ENCODE data around the gene LRMDA. TPM values are rescaled to one million over a fixed set of nuclear protein-coding genes. Genes with fewer than 3 reads are reported as not detected.

LRMDA gene
- total and polyA plus RNA-seq, 2 of the 13 experiments (the other 11 are each of a cell fraction or from before 2014, with no cell fraction given) = 13.4 to 22.0 TPM

DNA sequence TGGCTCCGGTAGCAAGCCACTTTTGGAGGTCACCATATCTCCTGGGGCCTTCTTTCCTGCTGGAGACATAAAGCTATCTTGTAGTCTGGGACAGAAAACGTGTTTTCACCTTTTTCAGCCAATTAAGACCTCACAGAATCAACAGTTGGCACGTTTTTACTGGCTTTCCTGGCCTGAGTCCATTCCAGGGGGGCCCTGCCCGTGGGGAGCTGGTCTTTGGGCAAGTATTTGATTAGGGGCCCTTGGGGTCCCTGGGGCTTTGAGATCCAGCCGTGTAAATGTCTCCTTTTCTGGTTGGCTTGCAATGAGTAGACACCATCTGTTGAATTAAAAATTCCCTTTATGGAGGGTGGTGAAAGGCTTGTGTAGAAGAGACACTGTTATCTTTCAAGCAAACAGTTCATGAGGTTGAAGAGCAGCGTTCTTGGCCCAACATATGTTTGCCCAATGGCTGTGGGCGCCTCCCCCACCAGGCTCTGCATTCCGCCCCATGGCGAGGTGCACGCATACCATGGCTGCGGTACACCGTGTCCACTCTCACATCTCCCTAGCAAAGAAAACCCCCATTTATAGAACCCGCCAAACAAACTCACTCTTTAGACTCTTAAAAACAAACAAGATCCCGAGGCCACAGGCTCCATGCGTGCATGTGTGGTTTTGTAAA, 593.2 kb downstream of the LRMDA start (continued):
- TF ChIP-seq ZFP36L1 (CRISPR knock-in tag; IDR thresholded peaks at IDR 0.05) (peak; percentile 87), TAF15 (IDR thresholded peaks at IDR 0.05; ENCODE audit: low read depth, low read length, poor library complexity, severe bottlenecking) (no peak), ZNF709 (CRISPR knock-in tag; IDR thresholded peaks at IDR 0.05) (peak; percentile 64; the same call in 1 of the 2 replicates), NFE2 (CRISPR knock-in tag; IDR thresholded peaks at IDR 0.05) (no peak), ZNF563 (CRISPR knock-in tag; IDR thresholded peaks at IDR 0.05) (peak; percentile 65; the same call in 1 of the 2 replicates), ZNF333 (CRISPR knock-in tag; IDR thresholded peaks at IDR 0.05; ENCODE audit: borderline replicate concordance) (0 out of 2 replicates have a peak, but pooled peaks have one; percentile 51), ZBTB3 (CRISPR knock-in tag; IDR thresholded peaks at IDR 0.05; ENCODE audit: borderline replicate concordance, low read depth) (no peak), PHF8 (CRISPR knock-in tag; IDR thresholded peaks at IDR 0.05) (no peak), ZBTB10 (CRISPR knock-in tag; IDR thresholded peaks at IDR 0.05; ENCODE audit: borderline replicate concordance) (peak; percentile 93), GATAD2A (CRISPR knock-in tag; IDR thresholded peaks at IDR 0.05) (peak; percentile 96), ZNF784 (CRISPR knock-in tag; IDR thresholded peaks at IDR 0.05; ENCODE audit: borderline replicate concordance) (peak; percentile 91), TEAD3 (CRISPR knock-in tag; optimal IDR thresholded peaks at IDR 0.05; ENCODE audit: borderline replicate concordance) (peak; percentile 99), ZNF883 (CRISPR knock-in tag; IDR thresholded peaks at IDR 0.05; ENCODE audit: not compliant biosample characterization) (peak; percentile 49), ZBTB26 (CRISPR knock-in tag; IDR thresholded peaks at IDR 0.05; ENCODE audit: borderline replicate concordance) (peak; percentile 78; the same call in 1 of the 2 replicates), HBP1 (CRISPR knock-in tag; IDR thresholded peaks at IDR 0.05; ENCODE audit: low read depth) (no peak), ZNF274 (CRISPR knock-in tag; IDR thresholded peaks at IDR 0.05) (0 out of 2 replicates have a peak, but pooled peaks have one; percentile 58), ZNF672 (CRISPR knock-in tag; IDR thresholded peaks at IDR 0.05) (no peak), PAWR (CRISPR knock-in tag; IDR thresholded peaks at IDR 0.05; ENCODE audit: borderline replicate concordance) (no peak), SMARCC2 (IDR thresholded peaks at IDR 0.05) (no peak)
- TF ChIP-seq, protein P1, sequence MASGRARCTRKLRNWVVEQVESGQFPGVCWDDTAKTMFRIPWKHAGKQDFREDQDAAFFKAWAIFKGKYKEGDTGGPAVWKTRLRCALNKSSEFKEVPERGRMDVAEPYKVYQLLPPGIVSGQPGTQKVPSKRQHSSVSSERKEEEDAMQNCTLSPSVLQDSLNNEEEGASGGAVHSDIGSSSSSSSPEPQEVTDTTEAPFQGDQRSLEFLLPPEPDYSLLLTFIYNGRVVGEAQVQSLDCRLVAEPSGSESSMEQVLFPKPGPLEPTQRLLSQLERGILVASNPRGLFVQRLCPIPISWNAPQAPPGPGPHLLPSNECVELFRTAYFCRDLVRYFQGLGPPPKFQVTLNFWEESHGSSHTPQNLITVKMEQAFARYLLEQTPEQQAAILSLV (CRISPR knock-in tag; IDR thresholded peaks at IDR 0.05; ENCODE audit: borderline replicate concordance) = peak; percentile 83; the same call in 1 of the 2 replicates
- TF ChIP-seq, protein P2, sequence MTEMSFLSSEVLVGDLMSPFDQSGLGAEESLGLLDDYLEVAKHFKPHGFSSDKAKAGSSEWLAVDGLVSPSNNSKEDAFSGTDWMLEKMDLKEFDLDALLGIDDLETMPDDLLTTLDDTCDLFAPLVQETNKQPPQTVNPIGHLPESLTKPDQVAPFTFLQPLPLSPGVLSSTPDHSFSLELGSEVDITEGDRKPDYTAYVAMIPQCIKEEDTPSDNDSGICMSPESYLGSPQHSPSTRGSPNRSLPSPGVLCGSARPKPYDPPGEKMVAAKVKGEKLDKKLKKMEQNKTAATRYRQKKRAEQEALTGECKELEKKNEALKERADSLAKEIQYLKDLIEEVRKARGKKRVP (CRISPR knock-in tag; IDR thresholded peaks at IDR 0.05) = no peak

Data from HepG2 (cell line).